Endodermal cell (in vitro differentiated cells): Measurements from ENCODE around the gene VCP. TPM values are rescaled to one million over a fixed set of nuclear protein-coding genes. Genes with fewer than 3 reads are reported as not detected.

ENCODE experiments used
- DNase-seq: peaks from one replicate; pipeline ENCODE4 v3.0.0-alpha.2; 2017
- H3K27ac ChIP-seq: 2 replicates; pipeline ENCODE4 v1.5.1; 2013; ENCODE audit warnings: mild to moderate bottlenecking, low read depth, low read length, moderate library complexity
- H3K27me3 ChIP-seq: 2 replicates; pipeline ENCODE4 v1.6.1; 2013; ENCODE audit warnings: mild to moderate bottlenecking, low read length, moderate library complexity; ENCODE audit not compliant: insufficient read depth, control insufficient read depth, poor library complexity, severe bottlenecking
- H3K36me3 ChIP-seq: 2 replicates; pipeline ENCODE4 v1.7.0; 2013; ENCODE audit warnings: mild to moderate bottlenecking, low read length, moderate library complexity; ENCODE audit not compliant: control insufficient read depth, insufficient read depth
- H3K4me1 ChIP-seq: one replicate; pipeline ENCODE4 v1.7.0; 2013; ENCODE audit warnings: low read length; ENCODE audit not compliant: control insufficient read depth, insufficient read depth
- H3K4me3 ChIP-seq: 2 replicates; pipeline ENCODE4 v1.5.1; 2013; ENCODE audit warnings: mild to moderate bottlenecking, low read length, moderate library complexity
- H3K9ac ChIP-seq: 2 replicates; pipeline ENCODE4 v1.6.1; 2013; ENCODE audit warnings: mild to moderate bottlenecking, low read length, moderate library complexity; ENCODE audit not compliant: poor library complexity, severe bottlenecking; ENCODE audit errors: extremely low read depth
- H3K9me3 ChIP-seq: 2 replicates; pipeline ENCODE4 v1.6.1; 2013; ENCODE audit warnings: mild to moderate bottlenecking, low read length, moderate library complexity; ENCODE audit not compliant: control insufficient read depth
- H3K27ac Mint-ChIP-seq: 2 replicates; pipeline ENCODE4 v1.8.0; 2020; ENCODE audit warnings: mixed read lengths
- H3K27me3 Mint-ChIP-seq: 2 replicates; pipeline ENCODE4 v1.8.0; 2021; ENCODE audit warnings: mild to moderate bottlenecking, mixed read lengths; ENCODE audit not compliant: insufficient read depth
- H3K36me3 Mint-ChIP-seq: 2 replicates; pipeline ENCODE4 v1.8.0; 2020; ENCODE audit warnings: low read depth, mixed read lengths
- H3K4me1 Mint-ChIP-seq: 2 replicates; pipeline ENCODE4 v1.8.0; 2020; ENCODE audit warnings: mixed read lengths
- H3K4me3 Mint-ChIP-seq: 2 replicates; pipeline ENCODE4 v1.8.0; 2020; ENCODE audit warnings: mild to moderate bottlenecking, moderate library complexity, mixed read lengths
- H3K9me3 Mint-ChIP-seq: 2 replicates; pipeline ENCODE4 v1.8.0; 2020; ENCODE audit warnings: mild to moderate bottlenecking, mixed read lengths
- CTCF ChIP-seq: fragments of 200-600 bp; sonication (generic); conservative IDR thresholded peaks from 2 replicates; pipeline ENCODE4 v1.5.0; 2021; ENCODE audit warnings: antibody characterized with exemption, mild to moderate bottlenecking
- WGBS, 2 experiments: methylation state at CpG; one replicate each; pipeline versions ENCODE4 v1.1.5 to v1.1.7; 2013; ENCODE audit warnings: missing lambda C conversion rate in 2 of 2, mixed read lengths in 1 of 2; ENCODE audit not compliant: insufficient coverage in 1 of 2, insufficient read length in 1 of 2; 5-methylcytosine and 5-hydroxymethylcytosine counted together
- total RNA-seq, 2 donors: library from RNA; stranded (reverse); fragmentation: NEBNext Ultra II Directional in 1 of 2; extraction: Animal tissue kit (Norgen Biotek cat#: 25700) in 1 of 2; gene quantifications; 2 replicates in 1 of 2; 3 replicates in 1 of 2; pipeline ENCODE4 v1.2.1, GENCODE V29; 2021

VCP gene
- total RNA-seq, 2 donors from 2014 or later: 497 to 510 TPM

DNA sequence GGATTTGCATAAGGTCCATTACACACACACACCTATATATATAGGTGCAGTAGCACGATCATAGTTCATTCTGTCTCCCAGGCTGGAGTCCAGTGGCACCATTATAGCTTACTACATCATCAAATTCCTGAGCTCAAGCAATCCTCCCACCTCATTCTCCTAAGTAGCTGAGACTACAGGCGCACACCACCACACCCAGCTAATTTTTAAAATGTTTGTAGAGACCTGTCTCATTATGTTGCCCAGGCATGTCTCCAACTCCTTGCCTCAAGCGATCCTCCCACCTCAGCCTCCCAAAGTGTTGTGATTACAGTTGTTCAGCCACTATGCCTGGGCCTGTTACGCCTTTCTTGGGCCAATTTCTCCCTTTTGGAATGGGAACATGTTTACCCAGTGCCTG is 43.2 kb downstream of the VCP start:
- Mint-ChIP-seq H3K27me3 (no peaks in the 10 kb centered on the region), H3K4me3 (no peak overlapping the region), H3K9me3 (peaks cover 78% of the 10 kb centered on the region), H3K27ac (no peak overlapping the region), H3K36me3 (peaks cover 40% of the 10 kb centered on the region), H3K4me1 (peaks cover 21% of the 10 kb centered on the region)
- H3K27me3 ChIP-seq: no peaks in the 10 kb centered on the region
- no peak overlapping the region for H3K27ac ChIP-seq
- H3K9me3 ChIP-seq: peaks cover 56% of the 10 kb centered on the region
- H3K4me3 ChIP-seq: peak overlapping the region; percentile 70
- H3K36me3 ChIP-seq: peaks cover 29% of the 10 kb centered on the region
- no peak for TF ChIP-seq CTCF
- no peak for DNase-seq
- no peak overlapping the region for H3K9ac ChIP-seq
- 72 to 86% methylated on average over 2 to 4 of the region's 4 CpGs for WGBS, 2 experiments
- H3K4me1 ChIP-seq: peaks cover 9% of the 10 kb centered on the region

GRCh38 chr9:35028341-35028740 is 44.1 kb downstream of the VCP start:
- no peak overlapping the region for H3K27ac ChIP-seq
- peaks cover 87% of the 10 kb centered on the region for H3K9me3 Mint-ChIP-seq
- no peak for DNase-seq
- peaks cover 9% of the 10 kb centered on the region for H3K4me1 ChIP-seq
- H3K27me3 Mint-ChIP-seq: no peaks in the 10 kb centered on the region
- no peak for TF ChIP-seq CTCF
- no peak overlapping the region for H3K9ac ChIP-seq
- peak overlapping the region; percentile 68 for H3K27ac Mint-ChIP-seq
- H3K9me3 ChIP-seq: peaks cover 65% of the 10 kb centered on the region
- H3K36me3 ChIP-seq: peaks cover 28% of the 10 kb centered on the region
- H3K27me3 ChIP-seq: no peaks in the 10 kb centered on the region
- H3K4me3 ChIP-seq: peak overlapping the region; percentile 70
- H3K4me3 Mint-ChIP-seq: no peak overlapping the region
- peaks cover 49% of the 10 kb centered on the region for H3K36me3 Mint-ChIP-seq
- peaks cover 25% of the 10 kb centered on the region for H3K4me1 Mint-ChIP-seq

DNA sequence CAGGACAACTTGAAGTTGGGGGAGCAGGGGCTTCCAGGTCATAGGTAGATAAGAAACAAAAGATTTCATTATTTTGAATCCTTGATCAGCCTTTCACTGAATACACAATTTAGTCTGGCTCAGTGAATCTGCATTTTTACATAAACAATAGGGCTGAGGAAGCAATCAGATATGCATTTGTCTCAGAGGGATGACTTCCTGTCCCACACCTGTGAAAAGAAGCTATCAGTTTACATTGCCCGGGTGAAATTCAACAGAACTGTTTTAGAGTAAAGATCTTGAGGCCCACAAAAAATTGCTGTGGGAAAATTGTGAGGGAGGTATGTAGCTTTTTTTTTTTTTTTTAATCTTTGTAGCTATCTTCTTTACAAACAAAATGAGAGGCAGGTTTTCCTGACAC is 44.6 kb downstream of the VCP start:
- H3K4me3 Mint-ChIP-seq: no peak overlapping the region
- 31% methylated on average over 1 of the region's 1 CpG; no CpG with 5 or more reads in 1 of the 2 experiments for WGBS, 2 experiments
- H3K27ac ChIP-seq: no peak overlapping the region
- H3K36me3 ChIP-seq: peaks cover 24% of the 10 kb centered on the region
- H3K4me1 ChIP-seq: peaks cover 9% of the 10 kb centered on the region
- H3K9me3 Mint-ChIP-seq: peaks cover 91% of the 10 kb centered on the region
- no peak for TF ChIP-seq CTCF
- no peaks in the 10 kb centered on the region for H3K27me3 ChIP-seq
- H3K9me3 ChIP-seq: peaks cover 67% of the 10 kb centered on the region
- H3K9ac ChIP-seq: peak overlapping the region; percentile 78
- H3K36me3 Mint-ChIP-seq: peaks cover 52% of the 10 kb centered on the region
- peaks cover 25% of the 10 kb centered on the region for H3K4me1 Mint-ChIP-seq
- H3K4me3 ChIP-seq: peak overlapping the region; percentile 70
- no peaks in the 10 kb centered on the region for H3K27me3 Mint-ChIP-seq
- no peak for DNase-seq
- peak overlapping the region; percentile 68 for H3K27ac Mint-ChIP-seq
